NCI-H748 (cell line): ENCODE results near the gene COX10.

Experiments used
- DNase-seq: peaks from one replicate; lab custom pipeline; 2025; ENCODE audit not compliant: unreplicated experiment; lab: John Stamatoyannopoulos, UW

The COX10 gene

DNA sequence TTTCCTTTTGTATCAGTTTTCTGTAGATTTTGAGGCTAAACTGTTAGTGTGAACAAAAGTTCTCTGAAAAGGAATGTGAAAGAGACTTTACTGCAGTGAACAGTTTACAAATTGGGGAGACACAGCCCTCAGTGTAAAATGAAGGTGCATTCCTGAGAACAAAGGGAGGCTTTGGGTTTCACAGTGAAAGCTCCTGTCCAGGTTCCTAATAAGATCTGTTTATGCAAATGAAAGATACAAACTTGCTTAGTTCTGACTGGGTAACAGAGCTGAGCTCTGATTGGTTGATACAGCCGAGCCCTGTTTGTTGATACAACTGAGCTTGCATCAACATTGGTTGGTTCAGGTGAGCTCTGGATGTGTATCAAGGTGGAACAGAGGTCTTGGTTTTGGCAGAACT, 175.7 kb downstream of the COX10 start:
- no peak for DNase-seq

- no peak for DNase-seq
These were observed 176.3 kb downstream of the COX10 start for GRCh38 chr17:14245629-14246028.
